ENCODE measurements around the gene HECTD2.

- no peak for TF ChIP-seq HDAC2 (IDR thresholded peaks at IDR 0.05)
- TF ChIP-seq HCFC1 (IDR thresholded peaks at IDR 0.05; ENCODE audit: low read depth, low read length) = no peak
- no peak for TF ChIP-seq MAFF (IDR thresholded peaks at IDR 0.05; ENCODE audit: low read length)
- no peak for TF ChIP-seq HNRNPUL1 (IDR thresholded peaks at IDR 0.05; ENCODE audit: low read length)
- TF ChIP-seq CTCF (IDR thresholded peaks at IDR 0.05 in 2 of 3, conservative IDR thresholded peaks at IDR 0.05 in 1 of 3; ENCODE audit: insufficient read depth in 2 of 3, low read depth in 1 of 3, low read length in 3 of 3) = no peak
- no peak for TF ChIP-seq REST (IDR thresholded peaks at IDR 0.05; ENCODE audit: borderline replicate concordance)
- no peak for TF ChIP-seq REST (CRISPR knock-in tag; IDR thresholded peaks at IDR 0.05; ENCODE audit: low read depth)
- no peak for TF ChIP-seq BRF1 (IDR thresholded peaks at IDR 0.05; ENCODE audit: borderline replicate concordance, extremely low read depth, insufficient read length)
- TF ChIP-seq RAD21 (CRISPR knock-in tag; conservative IDR thresholded peaks at IDR 0.05 in 1 of 2, IDR thresholded peaks at IDR 0.05 in 1 of 2) = no peak
Measured at GRCh38 chr10:91479583-91479982, 69.4 kb downstream of the HECTD2 start.

Data from K562 (cell line).